ENCODE data around the gene SLC25A39.

Gene SLC25A39

GRCh38 chr17:44279346-44279665 lies 45.3 kb downstream of the SLC25A39 start:
- H3K27me3 ChIP-seq (ENCODE audit: insufficient read depth, poor library complexity, severe bottlenecking) = no peaks in the 10 kb centered on the region
- no peak overlapping the region for H3K27ac ChIP-seq (replicated peaks)
- H3K4me3 ChIP-seq (replicated peaks; ENCODE audit: insufficient read depth, low read length) = no peak overlapping the region
- TF ChIP-seq SPI1 (IDR thresholded peaks at IDR 0.05; ENCODE audit: borderline replicate concordance, low read depth) (no peak), CTCF (IDR thresholded peaks at IDR 0.05; ENCODE audit: insufficient read depth, low read length) (no peak), REST (IDR thresholded peaks at IDR 0.05; ENCODE audit: insufficient replicate concordance, low read depth) (no peak), POLR2AphosphoS5 (IDR thresholded peaks at IDR 0.05; ENCODE audit: low read depth) (no peak), GABPA (IDR thresholded peaks at IDR 0.05; ENCODE audit: low read depth) (no peak)
- DNase-seq (ENCODE audit: low read depth in 1 of 2, low spot score in 1 of 2) = no peak

GRCh38 chr17:44277976-44278375 lies 46.6 kb downstream of the SLC25A39 start:
- no peak for TF ChIP-seq POLR2AphosphoS5 (IDR thresholded peaks at IDR 0.05; ENCODE audit: low read depth)
- Histone ChIP-seq H3K27ac (replicated peaks) (no peak overlapping the region), H3K4me3 (replicated peaks; ENCODE audit: insufficient read depth, low read length) (no peak overlapping the region), H3K27me3 (ENCODE audit: insufficient read depth, poor library complexity, severe bottlenecking) (no peaks in the 10 kb centered on the region)
- DNase-seq (ENCODE audit: low read depth in 1 of 2, low spot score in 1 of 2) = no peak

- H3K27ac ChIP-seq (replicated peaks) = no peak overlapping the region
- H3K4me3 ChIP-seq (replicated peaks; ENCODE audit: insufficient read depth, low read length) = no peak overlapping the region
- TF ChIP-seq POLR2AphosphoS5 (IDR thresholded peaks at IDR 0.05; ENCODE audit: low read depth) (no peak), REST (IDR thresholded peaks at IDR 0.05; ENCODE audit: insufficient replicate concordance, low read depth) (no peak), GABPA (IDR thresholded peaks at IDR 0.05; ENCODE audit: low read depth) (no peak), SPI1 (IDR thresholded peaks at IDR 0.05; ENCODE audit: borderline replicate concordance, low read depth) (no peak), CTCF (IDR thresholded peaks at IDR 0.05; ENCODE audit: insufficient read depth, low read length) (no peak)
- H3K27me3 ChIP-seq (ENCODE audit: insufficient read depth, poor library complexity, severe bottlenecking) = no peaks in the 10 kb centered on the region
- no peak for DNase-seq (ENCODE audit: low read depth in 1 of 2, low spot score in 1 of 2)
These were observed 51.0 kb downstream of the SLC25A39 start for GRCh38 chr17:44273607-44274006.

GRCh38 chr17:44272954-44273353 lies 51.7 kb downstream of the SLC25A39 start:
- no peak overlapping the region for H3K4me3 ChIP-seq (replicated peaks; ENCODE audit: insufficient read depth, low read length)
- no peak overlapping the region for H3K27ac ChIP-seq (replicated peaks)
- DNase-seq (ENCODE audit: low read depth in 1 of 2, low spot score in 1 of 2) = no peak
- no peaks in the 10 kb centered on the region for H3K27me3 ChIP-seq (ENCODE audit: insufficient read depth, poor library complexity, severe bottlenecking)
- TF ChIP-seq POLR2AphosphoS5 (IDR thresholded peaks at IDR 0.05; ENCODE audit: low read depth) = no peak
- TF ChIP-seq SPI1 (IDR thresholded peaks at IDR 0.05; ENCODE audit: borderline replicate concordance, low read depth) = no peak
- TF ChIP-seq CTCF (IDR thresholded peaks at IDR 0.05; ENCODE audit: insufficient read depth, low read length) = no peak
- no peak for TF ChIP-seq GABPA (IDR thresholded peaks at IDR 0.05; ENCODE audit: low read depth)
- no peak for TF ChIP-seq REST (IDR thresholded peaks at IDR 0.05; ENCODE audit: insufficient replicate concordance, low read depth)
